ENCODE measurements around the gene KAT6B.

KAT6B gene

GRCh38 chr10:74973741-74974392 lies 147.5 kb downstream of the KAT6B start:
- no peak for TF ChIP-seq CTCF (conservative IDR thresholded peaks at IDR 0.05; ENCODE audit: low read length)
- H3K4me3 ChIP-seq (ENCODE audit: low read length): no peak overlapping the region
- no peak for DNase-seq (ENCODE audit: low read depth)

- H3K4me3 ChIP-seq (ENCODE audit: low read length): no peak overlapping the region
- no peak for DNase-seq (ENCODE audit: low read depth)
Measured at GRCh38 chr10:74975758-74976157, 149.4 kb downstream of the KAT6B start.

DNA sequence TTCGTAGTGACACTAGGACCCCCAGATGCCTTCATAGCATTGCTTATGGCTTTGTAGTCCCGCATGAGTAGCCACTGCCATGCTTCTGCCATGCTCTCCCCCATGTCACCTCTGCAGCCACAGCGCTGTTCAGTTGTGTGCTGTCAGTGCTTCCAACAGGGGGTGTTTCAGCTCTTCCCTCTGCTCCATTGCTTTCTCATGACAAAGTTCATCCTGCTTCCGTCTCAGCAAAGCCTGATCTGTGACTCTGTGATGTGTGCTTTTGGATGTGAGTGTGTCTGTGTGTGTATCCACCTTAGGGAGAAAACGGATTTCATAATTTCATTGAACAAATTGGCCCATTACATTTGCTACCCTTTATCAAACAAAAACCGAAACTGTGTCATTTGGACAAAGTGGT lies 150.2 kb downstream of the KAT6B start:
- TF ChIP-seq CTCF (conservative IDR thresholded peaks at IDR 0.05; ENCODE audit: low read length): no peak
- H3K4me3 ChIP-seq (ENCODE audit: low read length): no peak overlapping the region
- no peak for DNase-seq (ENCODE audit: low read depth)

More at GRCh38 chr10:74975758-74976157, 149.4 kb downstream of the KAT6B start:
- TF ChIP-seq CTCF (conservative IDR thresholded peaks at IDR 0.05; ENCODE audit: low read length): no peak

DNA sequence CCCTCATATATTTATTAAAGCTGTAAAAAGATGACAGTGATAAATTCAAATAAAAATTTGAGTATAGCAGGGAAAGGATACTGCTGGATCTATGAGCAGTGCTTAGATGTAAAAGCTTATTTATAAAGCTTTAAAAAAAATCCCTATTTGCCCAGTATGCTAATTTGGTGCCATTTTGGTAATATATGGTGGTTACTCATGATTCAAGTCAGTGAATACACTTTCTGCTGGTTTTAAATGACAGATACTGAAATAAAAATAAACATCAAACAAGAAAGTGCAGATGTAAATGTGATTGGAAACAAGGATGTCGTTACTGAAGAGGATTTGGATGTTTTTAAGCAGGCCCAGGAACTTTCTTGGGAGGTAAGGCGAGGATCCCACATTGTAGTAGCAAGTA lies 150.7 kb downstream of the KAT6B start:
- H3K4me3 ChIP-seq (ENCODE audit: low read length): no peak overlapping the region
- no peak for TF ChIP-seq CTCF (conservative IDR thresholded peaks at IDR 0.05; ENCODE audit: low read length)
- no peak for DNase-seq (ENCODE audit: low read depth)

- no peak for TF ChIP-seq CTCF (conservative IDR thresholded peaks at IDR 0.05; ENCODE audit: low read length)
- DNase-seq (ENCODE audit: low read depth): no peak
- no peak overlapping the region for H3K4me3 ChIP-seq (ENCODE audit: low read length)
Measured at GRCh38 chr10:74977913-74978847, 151.8 kb downstream of the KAT6B start.

- DNase-seq (ENCODE audit: low read depth): no peak
- no peak for TF ChIP-seq CTCF (conservative IDR thresholded peaks at IDR 0.05; ENCODE audit: low read length)
- no peak overlapping the region for H3K4me3 ChIP-seq (ENCODE audit: low read length)
Measured at GRCh38 chr10:74981831-74982633, 155.6 kb downstream of the KAT6B start.

Data from AG10803 (cell line).